ENCODE results near the gene ZIC1.

Gene ZIC1

GRCh38 chr3:147388700-147389580 lies 20.2 kb upstream of the ZIC1 start:
- Histone ChIP-seq H3K27me3 (peaks cover 90% of the 10 kb centered on the region), H3K4me1 (peaks cover 2% of the 10 kb centered on the region; the same call in 1 of the 2 replicates), H3K36me3 (no peaks in the 10 kb centered on the region), H3K4me3 (ENCODE audit: low read depth, low read length) (no peak overlapping the region), H3K9me3 (0 out of 2 replicates have a peak, but pooled peaks cover 3% of the 10 kb centered on the region)
- no peak for TF ChIP-seq CTCF (IDR thresholded peaks at IDR 0.05; ENCODE audit: low read depth, low read length)
- no peak for DNase-seq

GRCh38 chr3:147389717-147390116 lies 19.4 kb upstream of the ZIC1 start:
- peaks cover 2% of the 10 kb centered on the region; the same call in 1 of the 2 replicates for H3K4me1 ChIP-seq
- H3K9me3 ChIP-seq = 0 out of 2 replicates have a peak, but pooled peaks cover 3% of the 10 kb centered on the region
- TF ChIP-seq CTCF (IDR thresholded peaks at IDR 0.05; ENCODE audit: low read depth, low read length) = no peak
- no peak overlapping the region for H3K4me3 ChIP-seq (ENCODE audit: low read depth, low read length)
- H3K36me3 ChIP-seq = no peaks in the 10 kb centered on the region
- peaks cover 95% of the 10 kb centered on the region for H3K27me3 ChIP-seq
- no peak for DNase-seq

GRCh38 chr3:147390589-147391569 lies 18.3 kb upstream of the ZIC1 start:
- peaks cover 95% of the 10 kb centered on the region for H3K27me3 ChIP-seq
- H3K36me3 ChIP-seq = no peaks in the 10 kb centered on the region
- no peak overlapping the region for H3K4me3 ChIP-seq (ENCODE audit: low read depth, low read length)
- no peak for TF ChIP-seq CTCF (IDR thresholded peaks at IDR 0.05; ENCODE audit: low read depth, low read length)
- 0 out of 2 replicates have a peak, but pooled peaks cover 3% of the 10 kb centered on the region for H3K9me3 ChIP-seq
- no peak for DNase-seq
- peaks cover 2% of the 10 kb centered on the region; the same call in 1 of the 2 replicates for H3K4me1 ChIP-seq

- DNase-seq = peak; percentile 54
- peaks cover 2% of the 10 kb centered on the region; the same call in 1 of the 2 replicates for H3K4me1 ChIP-seq
- peak; percentile 26 for TF ChIP-seq CTCF (IDR thresholded peaks at IDR 0.05; ENCODE audit: low read depth, low read length)
- H3K36me3 ChIP-seq = no peaks in the 10 kb centered on the region
- peaks cover 5% of the 10 kb centered on the region; the same call in 1 of the 2 replicates for H3K9me3 ChIP-seq
- H3K27me3 ChIP-seq = peaks cover 95% of the 10 kb centered on the region
- H3K4me3 ChIP-seq (ENCODE audit: low read depth, low read length) = peak overlapping the region; percentile 37
Measured at GRCh38 chr3:147391781-147392624, 17.2 kb upstream of the ZIC1 start.

- DNase-seq = no peak
- Histone ChIP-seq H3K4me3 (ENCODE audit: low read depth, low read length) (peak overlapping the region; percentile 37), H3K27me3 (peaks cover 95% of the 10 kb centered on the region), H3K4me1 (peaks cover 2% of the 10 kb centered on the region; the same call in 1 of the 2 replicates), H3K36me3 (no peaks in the 10 kb centered on the region), H3K9me3 (peaks cover 5% of the 10 kb centered on the region; the same call in 1 of the 2 replicates)
- no peak for TF ChIP-seq CTCF (IDR thresholded peaks at IDR 0.05; ENCODE audit: low read depth, low read length)
Measured at GRCh38 chr3:147392625-147392946, 16.6 kb upstream of the ZIC1 start.

All from BE2C (cell line).